Measurements from ENCODE around the gene SNAP25.

- no peak for TF ChIP-seq CTCF (IDR thresholded peaks at IDR 0.05)
- no peak for TF ChIP-seq POLR2AphosphoS5 (IDR thresholded peaks at IDR 0.05)
Measured at GRCh38 chr20:10236540-10237533, 18.2 kb downstream of the SNAP25 start.

Data from esophagus muscularis mucosa (tissue), 3 donors.